Anterior cingulate cortex (tissue), 58 donors: ENCODE data around the gene PRLHR.

Experiments used
- DNase-seq, 58 donors: peaks; one replicate each; lab custom pipeline; 2025; lab: John Stamatoyannopoulos, UW

Gene PRLHR

DNA sequence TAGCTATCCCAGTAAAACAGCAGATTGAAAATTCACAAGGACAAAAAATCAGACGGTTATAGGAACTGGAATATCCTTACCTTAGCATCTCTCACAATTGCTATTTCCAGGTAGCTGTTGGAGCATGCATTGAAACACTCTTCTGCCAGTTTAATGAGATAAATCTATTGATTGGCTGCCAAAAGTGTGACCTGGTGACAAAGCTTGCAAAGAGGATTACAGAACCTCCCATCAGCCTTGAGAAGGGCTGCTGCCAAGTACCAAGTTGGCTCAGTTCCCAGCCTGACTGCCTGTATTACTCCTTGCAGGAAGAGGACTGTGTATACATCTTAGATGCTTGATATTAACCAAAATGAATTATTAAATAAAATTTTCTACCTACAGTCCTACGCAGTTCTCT is 5.1 kb downstream of the PRLHR start:
- DNase-seq: peak in 27 of 58 donors; percentile 6 to 59 (median 25)

DNA sequence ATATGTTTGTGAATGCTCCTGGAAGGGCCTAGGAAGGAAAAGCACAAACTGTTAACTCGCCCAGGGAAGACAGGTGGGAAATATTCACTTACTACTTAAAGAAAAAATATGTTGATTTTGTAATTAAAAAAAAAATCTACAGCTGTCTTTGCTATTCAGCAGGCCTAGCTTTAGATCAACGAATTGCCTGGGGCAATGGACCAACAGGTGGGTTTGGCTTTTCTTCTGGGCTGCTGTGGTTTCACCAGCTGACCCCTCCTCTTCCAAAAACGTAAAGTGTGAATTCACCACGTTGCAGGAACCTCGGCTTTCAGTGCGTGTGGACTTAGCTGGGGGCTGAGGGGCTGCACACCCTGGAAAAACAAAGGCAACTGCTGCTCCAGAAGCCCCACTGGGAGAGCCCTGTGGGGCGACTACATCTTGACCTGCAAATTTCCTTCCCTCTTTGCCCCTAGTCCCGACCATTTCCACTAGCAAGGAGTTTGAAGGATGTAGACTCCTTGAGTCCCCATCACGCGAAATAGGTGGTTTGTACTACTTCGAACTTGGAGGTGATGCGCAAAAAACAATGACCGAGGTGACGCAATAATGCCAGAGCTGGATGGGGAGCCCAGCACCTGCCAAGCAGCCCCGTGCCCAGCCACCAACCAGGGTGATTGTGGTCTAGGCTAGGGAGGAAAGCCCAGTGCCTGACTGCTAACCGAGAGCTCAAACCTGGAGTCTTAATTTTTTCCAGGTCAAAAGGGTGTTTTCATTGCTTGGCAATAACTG is 7.4 kb downstream of the PRLHR start:
- no peak for DNase-seq

DNA sequence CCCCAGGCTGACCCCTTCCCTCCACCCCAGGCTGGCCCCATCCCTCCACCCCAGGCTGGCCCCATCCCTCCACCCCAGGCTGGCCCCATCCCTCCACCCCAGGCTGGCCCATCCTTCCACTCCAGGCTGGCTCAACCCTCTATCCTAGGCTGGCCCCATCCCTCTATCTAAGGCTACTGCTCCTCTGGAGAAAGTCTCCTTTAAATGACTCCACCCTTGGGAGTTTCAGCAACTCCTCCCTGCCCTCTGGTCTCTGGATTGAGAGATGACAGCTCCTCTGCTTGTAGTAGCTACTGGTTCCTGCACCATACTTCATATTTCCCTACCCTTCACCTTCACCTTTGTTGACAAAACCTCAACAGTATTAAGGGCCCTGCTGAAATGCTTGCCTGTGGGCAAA is 8.5 kb downstream of the PRLHR start:
- no peak for DNase-seq

DNA sequence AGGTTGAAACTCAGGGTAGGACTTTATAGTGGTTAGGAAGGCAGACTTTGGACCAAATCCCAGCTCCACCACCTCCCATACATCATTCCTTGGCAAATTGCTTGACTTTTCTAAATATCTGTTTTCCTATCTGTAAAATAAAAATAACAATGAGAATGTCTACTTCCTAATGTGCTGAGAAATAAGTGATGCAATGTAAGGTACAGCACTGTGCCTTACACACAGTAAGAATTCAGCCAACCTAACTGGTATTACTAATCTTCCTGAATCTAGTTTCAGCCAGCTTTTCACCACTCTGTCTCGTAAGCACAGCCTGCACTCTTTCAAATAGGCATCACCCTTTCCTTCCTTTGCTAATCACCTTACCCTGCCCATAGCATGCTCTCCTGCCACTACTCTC is 9.7 kb downstream of the PRLHR start:
- no peak for DNase-seq

DNA sequence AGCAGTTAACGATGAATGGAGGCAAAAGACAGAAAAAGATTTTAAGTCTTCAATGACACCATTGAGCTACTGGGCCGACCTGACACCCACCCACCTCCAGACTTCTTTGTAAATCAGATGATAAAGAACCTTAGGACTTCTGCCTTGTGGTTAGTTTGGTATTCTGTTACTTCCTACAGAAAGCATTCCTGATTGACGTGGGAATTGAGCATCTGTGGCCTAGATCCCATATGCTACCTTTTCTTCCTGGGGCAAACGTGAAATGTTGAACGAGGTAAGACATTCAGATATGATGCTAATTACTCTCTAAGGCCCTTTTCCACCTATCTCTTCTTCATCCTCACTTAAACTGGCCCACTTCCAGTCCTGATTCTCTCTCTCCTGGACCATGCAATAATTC is 10.2 kb downstream of the PRLHR start:
- DNase-seq: no peak

DNA sequence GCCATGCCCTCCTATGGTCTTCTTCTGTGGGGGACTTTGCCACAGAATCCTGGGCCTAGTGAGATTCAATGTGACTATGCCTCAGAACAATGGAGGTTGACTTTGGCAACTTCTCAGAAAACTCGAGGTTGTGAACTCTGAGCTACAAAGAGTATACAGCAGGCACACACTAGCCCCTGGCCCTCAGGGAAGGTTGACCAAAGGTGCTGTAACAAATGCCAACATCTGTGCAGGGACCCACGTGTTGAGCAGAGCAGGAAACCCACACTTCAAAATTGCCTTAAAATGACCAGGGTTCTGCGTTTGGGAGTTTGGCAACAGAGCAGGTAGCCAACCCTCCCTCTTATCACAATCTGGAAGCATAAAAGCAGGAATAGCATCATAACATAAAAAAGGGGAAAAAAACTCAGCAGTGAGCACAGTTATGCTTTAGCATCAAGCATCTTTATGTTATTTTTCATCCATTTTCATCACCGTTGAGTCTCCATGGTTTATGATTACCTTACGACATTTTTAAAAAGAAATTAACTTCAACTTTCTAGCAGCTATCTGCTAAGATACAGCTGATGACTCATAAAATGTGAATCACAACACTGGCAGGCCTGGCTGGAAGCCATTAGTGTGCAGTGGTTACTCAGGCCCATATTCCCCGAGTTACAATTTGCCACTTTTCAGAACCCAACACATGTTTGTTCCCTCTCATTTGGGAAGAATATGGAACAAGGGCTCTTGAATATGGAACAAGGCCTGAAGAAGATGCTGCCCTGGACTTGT is 11.1 kb downstream of the PRLHR start:
- DNase-seq: peak in 13 of 58 donors; percentile 13 to 55 (median 28)

DNA sequence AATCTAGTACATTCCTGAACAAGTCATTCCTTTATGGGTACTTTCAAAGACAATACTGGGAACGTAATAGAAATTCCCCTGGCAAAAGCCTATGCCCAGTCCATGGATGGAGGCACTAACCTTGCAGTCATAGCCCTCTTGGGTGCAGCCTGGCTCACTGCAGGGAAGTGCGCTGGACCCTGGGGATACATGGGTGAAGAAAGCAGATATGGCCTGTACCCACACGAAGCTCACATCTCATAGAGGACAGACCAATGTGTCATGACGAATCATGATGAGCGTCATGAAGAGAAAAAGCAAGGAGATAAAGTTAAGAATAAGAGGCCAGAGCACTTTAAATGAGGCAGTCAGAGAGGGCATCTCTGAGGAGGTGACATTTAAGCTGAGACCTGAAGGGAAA is 11.8 kb downstream of the PRLHR start:
- DNase-seq: no peak

DNA sequence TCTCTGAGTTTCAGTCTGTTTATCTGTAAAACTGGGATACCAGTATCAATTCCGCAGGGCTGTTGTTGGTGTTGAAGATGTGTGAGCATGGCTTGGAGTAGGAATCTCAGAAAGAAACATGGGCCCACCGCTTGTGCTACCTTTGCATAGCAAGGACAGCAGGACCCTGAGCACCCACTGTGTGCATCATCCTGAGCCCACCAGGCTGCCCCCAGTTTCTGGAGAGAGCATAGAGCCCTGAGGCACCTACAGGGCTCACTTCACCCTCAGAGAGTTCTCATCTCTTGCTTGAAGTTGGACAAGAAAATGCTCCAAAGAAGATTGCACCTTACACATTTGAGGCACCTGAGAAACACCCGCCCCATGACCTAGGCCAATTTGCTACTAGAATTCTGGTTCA is 12.9 kb downstream of the PRLHR start:
- DNase-seq: no peak

DNA sequence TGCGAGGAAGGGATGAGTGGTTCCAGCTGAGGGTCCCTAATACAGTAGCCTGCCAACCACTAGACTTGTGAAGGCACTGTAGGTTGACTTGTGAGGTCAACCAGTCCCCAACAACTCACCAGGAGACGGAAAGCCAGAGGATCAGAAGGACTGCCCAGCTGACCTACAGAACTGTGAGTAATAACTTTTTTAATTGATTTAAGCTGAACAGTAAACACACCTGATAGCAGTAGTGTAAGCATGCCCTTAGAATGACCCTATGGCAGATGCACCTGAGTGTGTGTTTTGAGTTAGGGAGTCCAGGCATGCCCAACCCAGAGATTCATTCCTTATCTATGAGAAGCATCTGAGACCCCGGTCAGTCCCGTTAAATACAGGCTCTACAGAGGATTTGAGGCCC is 14.1 kb downstream of the PRLHR start:
- DNase-seq: no peak

DNA sequence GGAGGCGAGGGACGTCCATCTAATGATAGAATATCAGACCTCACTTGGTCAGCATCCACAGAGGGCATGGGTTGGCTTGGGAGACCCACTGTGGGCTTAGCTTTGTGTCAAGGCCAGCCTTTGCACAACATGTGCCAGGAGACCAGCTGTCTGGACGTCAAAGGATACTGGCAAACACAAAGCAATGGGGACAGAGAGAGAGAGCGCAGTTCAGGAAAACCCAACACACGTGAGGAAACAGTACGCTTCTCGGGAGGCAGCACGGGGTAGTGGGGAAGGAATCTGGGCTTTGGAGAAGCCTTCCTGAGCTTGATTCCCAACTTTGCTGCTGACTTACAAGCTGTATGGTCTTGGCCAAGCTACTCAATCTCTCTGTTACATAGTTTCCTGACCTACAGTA is 14.7 kb downstream of the PRLHR start:
- DNase-seq: no peak

DNA sequence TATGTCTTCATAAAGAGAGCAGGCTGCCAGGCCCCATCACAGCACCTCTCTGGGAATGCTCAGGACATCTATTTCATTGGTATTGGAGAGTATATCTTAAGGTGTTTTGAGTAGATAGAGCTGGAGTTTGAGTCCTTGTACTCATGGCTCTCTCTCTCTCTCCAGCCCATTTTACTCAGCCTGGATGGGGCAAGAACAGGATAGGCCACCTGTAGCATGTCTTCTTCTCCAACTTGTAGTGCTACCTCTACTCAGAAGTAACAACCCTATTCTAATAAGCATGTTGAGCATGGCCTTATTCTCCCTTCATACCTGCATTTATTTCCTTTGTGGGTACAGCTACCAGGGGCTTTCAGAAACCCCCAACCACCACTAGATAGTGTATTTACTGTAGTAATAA is 21.9 kb downstream of the PRLHR start:
- DNase-seq: no peak

DNA sequence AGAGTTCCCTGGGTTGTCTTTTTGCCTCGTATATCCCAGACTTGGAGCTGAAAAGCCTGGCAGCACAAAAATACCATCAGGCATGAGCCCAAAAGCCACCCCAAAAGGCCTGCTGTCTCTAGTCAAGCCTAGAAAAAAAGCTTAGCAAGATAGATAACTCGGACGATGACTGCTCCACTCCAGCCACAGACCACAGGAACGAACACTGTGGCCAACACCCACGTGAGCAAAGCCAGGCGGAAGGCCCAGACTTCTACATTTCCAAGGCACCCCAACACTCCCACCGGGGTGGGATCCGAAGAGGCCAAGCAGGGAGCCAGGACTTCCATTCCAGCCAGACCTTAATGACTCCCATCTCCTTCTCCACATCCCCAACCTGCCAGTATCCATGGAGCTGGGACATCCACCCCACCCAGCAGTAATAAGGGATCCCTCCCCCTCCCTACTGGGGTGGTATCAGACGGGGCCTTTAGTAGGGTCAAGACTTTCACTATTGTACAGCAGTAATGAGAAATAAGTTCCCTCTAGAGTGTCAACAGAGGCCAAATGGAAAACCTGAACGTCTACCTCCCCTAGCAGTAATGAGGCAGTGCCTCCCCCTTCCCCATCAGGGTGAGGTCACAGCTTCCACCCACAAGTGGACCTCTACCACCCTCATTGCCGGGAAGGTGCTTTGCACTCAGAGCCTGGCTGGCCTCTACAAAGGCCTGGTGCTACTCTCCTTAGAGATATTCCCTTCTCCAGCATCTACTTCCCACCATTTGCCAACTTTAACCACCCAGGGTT is 23.0 kb downstream of the PRLHR start:
- no peak for DNase-seq

DNA sequence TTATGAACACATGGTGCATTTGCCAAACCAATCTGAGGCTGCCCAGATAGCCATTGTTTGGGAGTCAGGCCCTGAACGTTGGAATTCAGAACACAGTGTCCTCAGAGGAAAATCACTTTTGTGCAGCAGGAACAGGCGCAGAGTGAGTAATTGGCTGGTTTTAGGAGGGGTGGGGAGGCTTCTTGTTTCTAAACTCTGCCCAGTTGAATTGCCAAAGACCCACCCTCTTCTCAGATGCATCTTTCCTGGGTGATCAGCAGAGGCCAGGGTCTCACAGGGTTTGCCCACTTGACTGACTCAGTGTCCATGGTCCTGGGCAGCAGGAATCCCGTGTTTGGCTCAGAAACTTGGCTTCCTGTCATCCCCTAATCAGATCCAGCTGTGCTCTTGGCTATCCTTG is 24.3 kb downstream of the PRLHR start:
- DNase-seq: peak in 37 of 58 donors; percentile 24 to 85 (median 48)

DNA sequence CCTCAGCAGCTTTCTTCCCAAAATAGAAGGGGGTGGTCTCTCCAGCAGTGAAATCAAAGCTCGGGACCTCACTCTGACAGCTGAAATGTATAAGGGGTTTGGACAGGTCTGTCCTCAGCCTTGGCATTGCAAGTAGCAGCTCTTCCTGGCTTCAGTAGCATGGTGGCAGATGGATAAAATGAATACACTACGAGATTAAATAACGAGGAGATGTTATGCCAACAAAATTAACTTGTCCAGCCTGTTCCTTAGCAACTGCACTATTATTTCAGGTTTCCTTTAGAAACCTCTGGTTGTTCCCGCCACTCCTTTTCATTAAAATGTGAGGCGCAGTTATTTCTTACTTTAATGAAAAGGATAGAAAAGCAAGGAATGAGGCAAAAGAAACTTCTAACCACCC is 24.9 kb downstream of the PRLHR start:
- DNase-seq: peak in 5 of 58 donors; percentile 25 to 78 (median 31)

DNA sequence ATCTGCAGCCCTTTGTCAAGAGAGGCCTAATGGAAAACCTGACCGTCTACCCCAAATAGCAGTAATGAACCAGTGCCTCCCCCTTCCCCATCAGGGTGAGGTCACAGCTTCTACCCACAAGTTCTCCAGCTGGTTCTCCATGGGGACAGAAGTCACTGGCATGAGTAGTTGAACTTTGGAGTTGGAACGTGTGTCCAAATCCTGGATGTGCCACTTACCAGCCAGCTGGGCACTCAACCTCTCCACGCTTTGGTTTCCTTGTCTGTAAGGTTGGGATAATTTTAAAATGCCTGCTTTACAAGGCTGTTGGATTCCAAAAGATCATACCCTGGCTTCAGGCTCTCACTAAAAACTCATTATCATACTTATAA is 25.6 kb downstream of the PRLHR start:
- no peak for DNase-seq

DNA sequence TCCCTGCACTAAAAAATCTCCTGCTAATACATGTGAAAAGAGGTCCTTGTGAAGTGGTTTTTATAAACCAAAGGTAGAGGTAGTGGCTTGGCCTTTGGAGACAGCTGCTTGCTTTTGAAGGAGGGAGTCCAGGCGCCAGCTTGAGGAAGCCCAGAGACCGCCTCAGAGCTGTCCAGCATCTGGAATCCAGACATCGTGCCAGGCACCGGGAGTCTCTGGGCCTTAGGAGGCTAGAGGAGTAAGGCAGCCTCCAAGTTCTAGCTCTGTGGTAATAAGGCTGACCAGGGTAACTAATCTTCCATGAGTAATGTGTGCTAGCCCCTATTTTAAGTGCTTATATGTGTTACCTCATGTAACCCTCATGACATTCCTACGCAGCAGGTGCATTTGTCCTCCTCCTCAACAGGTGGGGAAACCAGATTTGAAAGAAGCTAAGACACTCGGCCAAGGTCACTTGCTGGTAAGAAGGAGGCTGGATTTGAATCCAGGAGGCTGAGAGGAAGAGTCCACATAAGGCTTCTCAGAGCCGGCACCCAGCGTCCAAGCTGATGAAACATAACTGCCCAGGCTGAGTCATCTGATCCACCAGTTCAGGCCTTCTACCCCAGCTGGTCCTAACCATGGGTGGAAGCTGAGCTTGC is 26.1 kb downstream of the PRLHR start:
- DNase-seq: no peak

DNA sequence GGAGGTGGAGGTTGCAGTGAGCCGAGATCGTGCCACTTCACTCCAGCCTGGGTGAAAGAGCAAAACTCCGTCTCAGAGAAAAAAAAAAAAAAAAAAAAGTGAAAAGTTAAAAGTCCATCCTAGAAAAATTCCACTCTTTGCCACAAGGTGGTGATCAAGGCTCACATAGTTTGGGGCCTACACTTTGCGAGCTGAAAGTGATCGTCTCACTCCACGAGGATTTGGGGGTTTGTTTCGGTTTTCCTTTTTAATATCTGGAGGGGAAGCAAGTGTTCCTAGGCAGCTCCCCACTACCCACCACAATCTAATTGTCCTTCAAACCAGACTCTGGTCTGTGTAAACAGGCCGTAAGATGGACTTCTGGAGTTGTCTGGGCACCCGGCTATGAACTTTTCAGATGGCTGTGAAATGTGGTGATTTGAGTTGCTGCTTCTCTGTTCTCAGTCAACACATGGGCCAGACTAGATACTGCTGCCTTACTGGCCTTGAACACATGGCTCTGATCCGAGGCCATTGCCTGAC is 27.1 kb downstream of the PRLHR start:
- DNase-seq: peak in 7 of 58 donors; percentile 10 to 49 (median 21)

DNA sequence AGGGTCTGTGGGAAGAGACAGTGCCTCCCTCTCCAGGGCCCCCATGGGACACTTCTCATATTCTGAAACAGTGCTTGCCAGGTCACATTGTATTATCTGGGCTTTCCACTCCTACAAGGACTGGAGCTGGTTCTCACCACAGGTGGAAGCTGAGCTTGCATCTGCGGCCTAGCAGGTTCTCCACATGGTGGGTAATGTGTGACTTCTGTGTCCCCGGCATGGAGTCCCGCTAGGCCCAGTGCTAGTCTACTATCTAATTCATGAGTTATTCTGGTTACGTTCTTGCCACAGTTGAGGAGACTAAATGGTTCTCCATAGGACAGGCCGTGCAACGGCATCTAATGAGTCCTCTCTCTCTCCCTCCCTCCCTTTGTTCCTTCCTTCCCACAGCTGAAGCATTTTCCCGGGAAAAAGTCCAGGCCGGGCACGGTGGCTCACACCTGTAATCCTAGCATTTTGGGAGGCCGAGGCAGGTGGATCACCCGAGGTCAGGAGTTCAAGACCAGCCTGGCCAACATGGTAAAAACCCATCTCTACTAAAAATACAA is 27.7 kb downstream of the PRLHR start:
- no peak for DNase-seq

DNA sequence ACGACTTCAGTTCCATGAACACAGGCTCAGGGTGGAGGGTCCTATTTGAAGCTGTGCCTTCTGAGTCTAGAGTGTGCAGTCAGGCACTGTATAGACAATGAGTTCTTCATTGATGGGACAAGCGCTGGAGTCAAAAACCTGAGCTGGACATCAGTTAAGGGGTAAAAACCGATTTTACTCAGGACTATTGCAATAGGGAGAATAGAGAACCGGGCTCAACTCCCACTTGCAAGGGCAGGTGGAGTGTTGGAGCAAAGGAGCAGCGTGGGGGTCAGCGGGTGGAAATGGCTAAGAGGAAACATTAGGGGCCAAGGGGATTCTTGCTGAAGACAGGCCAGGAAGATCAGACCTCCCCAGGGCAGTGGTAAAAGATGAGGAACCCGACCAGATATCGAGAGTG is 28.5 kb downstream of the PRLHR start:
- DNase-seq: no peak
